GM19193 (cell line): Measurements from ENCODE around the gene PML.

Experiments used
- POLR2A ChIP-seq: IDR thresholded peaks from 4 replicates; pipeline ENCODE4 v1.6.1; 2011; ENCODE audit not compliant: insufficient read depth, insufficient read length; ENCODE audit errors: extremely low read depth

The PML gene

GRCh38 chr15:73954188-73955145 is 40.0 kb upstream of the PML start:
- TF ChIP-seq POLR2A = no peak

DNA sequence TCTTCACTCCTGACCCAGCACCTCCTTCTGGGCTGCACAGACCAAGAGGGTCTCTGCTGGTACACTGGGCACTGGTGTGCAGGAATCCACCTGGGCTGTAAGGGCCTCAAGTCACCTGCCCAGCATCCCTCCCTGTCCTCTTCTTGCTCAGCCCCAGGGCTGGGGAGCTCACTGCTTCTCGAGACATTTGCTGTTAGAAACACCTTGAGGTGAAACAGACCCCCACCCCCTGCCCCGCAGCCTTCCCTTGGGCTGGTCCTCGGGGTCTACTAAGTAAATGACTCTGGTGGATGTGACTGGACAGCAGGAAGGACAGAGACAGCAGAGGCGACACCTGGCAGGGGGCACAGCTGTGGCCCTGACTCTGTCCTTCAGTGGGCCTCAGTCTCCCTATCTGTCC is 39.2 kb upstream of the PML start:
- no peak for TF ChIP-seq POLR2A

GRCh38 chr15:73955861-73956742 is 38.4 kb upstream of the PML start:
- TF ChIP-seq POLR2A = no peak

DNA sequence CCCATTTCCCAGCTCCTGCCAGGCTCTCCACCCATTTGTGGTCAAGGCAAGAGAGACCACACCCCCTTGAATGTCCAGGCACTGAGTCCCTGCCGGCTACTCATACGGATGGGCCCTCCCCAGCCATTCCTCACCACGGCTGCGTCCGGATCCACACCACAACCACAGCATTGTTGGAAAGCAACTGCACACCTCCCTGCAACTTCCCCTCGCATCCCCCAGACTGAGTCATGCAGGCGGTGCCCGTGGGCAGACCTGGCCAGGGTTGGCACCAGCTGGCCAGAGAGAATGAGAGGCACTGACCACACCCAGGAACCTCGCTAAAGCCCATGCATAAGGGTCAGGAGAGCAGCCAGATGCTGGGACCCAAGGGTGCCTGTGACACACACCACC is 37.8 kb upstream of the PML start:
- no peak for TF ChIP-seq POLR2A

DNA sequence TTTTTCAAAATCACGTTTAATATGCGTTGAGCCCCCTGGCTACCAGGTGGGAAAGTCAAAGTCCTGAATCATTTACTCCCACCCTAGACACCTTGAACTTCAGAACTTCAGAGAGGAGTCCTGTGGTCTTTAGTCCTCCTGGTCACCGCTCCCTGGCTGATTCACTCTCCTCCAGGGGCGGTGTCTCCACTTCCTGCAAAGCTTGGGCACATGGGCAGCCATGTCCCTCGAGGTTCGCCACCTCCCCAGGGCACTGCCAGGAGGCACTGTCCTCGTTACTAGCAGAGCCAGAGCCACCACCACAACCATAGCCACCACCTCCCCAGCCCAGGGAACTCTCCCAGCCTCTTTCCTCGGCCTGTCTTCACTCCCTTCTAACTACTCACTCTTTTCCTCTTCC is 37.2 kb upstream of the PML start:
- no peak for TF ChIP-seq POLR2A

GRCh38 chr15:73957785-73958184 is 36.7 kb upstream of the PML start:
- TF ChIP-seq POLR2A = no peak

- no peak for TF ChIP-seq POLR2A
These were observed 35.4 kb upstream of the PML start for GRCh38 chr15:73959012-73959581.

DNA sequence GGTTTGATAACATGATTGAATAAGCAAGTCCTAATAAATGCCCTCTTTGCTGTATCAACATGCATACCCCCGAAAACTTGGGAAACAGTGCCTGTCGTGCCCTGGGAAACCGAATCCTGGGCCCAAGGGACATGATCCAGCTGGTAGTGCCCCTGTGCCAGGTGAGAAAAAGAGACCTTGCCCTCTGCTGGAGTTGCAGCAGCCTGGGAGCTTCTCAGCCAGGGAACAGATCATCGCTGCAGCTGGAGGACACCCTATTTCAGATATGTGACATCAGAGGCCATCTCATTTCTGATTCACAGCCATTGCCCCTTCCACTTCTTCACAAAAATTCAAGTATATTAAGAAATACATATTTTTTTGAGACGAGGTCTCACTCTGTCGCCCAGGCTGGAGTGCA is 34.7 kb upstream of the PML start:
- no peak for TF ChIP-seq POLR2A

- TF ChIP-seq POLR2A = no peak
These were observed 32.1 kb upstream of the PML start for GRCh38 chr15:73962433-73962832.

DNA sequence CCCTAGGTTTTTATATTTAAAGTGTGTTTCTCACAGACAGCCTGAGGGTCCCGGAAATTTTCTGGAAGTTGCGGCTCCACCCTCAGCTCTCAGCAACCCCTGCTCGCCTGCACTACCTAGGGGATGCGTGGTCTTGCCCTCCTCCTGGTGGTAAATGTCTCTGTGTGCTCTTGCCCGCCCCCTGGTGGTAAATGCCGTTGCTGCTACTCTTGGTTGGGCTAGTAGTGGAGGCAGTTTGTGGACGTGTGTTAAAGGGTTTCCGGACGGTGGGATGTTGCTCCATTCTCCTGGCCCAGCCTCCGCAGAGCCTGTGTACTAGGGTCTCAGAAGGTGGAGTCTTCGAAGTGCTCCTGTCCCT is 29.8 kb upstream of the PML start:
- TF ChIP-seq POLR2A = no peak

GRCh38 chr15:73965094-73965757 is 29.3 kb upstream of the PML start:
- TF ChIP-seq POLR2A = no peak

- no peak for TF ChIP-seq POLR2A
These were observed 28.8 kb upstream of the PML start for GRCh38 chr15:73965758-73966113.

GRCh38 chr15:73968461-73968860 is 26.1 kb upstream of the PML start:
- TF ChIP-seq POLR2A = no peak

- TF ChIP-seq POLR2A = no peak
These were observed 25.3 kb upstream of the PML start for GRCh38 chr15:73969151-73969759.
